Measurements from ENCODE around the gene PLCZ1.
"Not testable (repeated sequence)": the region's sequence is repeated elsewhere in the genome, so short reads cannot be mapped to it uniquely, and the experiment has no call there.

Gene PLCZ1

GRCh38 chr12:18696971-18697602 lies 40.7 kb downstream of the PLCZ1 start:
- no peak for DNase-seq

- DNase-seq, result not testable (repeated sequence)
Measured at GRCh38 chr12:18693986-18694385, 43.8 kb downstream of the PLCZ1 start.

DNA sequence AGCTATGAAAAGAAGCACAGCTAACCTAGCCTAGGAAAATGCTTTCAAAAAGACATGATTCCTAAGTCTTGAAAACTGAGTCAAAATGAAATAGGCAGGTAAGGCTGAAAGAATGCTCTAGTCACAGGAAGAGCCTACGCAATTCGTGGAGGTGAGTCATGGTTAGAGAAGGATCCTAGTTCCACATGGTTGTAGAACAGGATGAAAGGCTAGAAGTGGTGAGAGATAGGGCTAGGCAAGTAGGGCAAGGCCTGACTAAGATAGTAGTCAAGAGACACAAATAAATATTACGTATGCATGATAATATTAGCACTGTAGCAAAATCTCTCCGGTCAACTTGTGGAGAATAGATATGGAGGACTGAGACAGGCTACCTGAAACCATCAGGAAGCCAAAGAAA lies 47.2 kb downstream of the PLCZ1 start:
- DNase-seq, result no peak

GRCh38 chr12:18689771-18690170 lies 48.0 kb downstream of the PLCZ1 start:
- no peak for DNase-seq

- no peak for DNase-seq
Measured at GRCh38 chr12:18684430-18684829, 53.4 kb downstream of the PLCZ1 start.

DNA sequence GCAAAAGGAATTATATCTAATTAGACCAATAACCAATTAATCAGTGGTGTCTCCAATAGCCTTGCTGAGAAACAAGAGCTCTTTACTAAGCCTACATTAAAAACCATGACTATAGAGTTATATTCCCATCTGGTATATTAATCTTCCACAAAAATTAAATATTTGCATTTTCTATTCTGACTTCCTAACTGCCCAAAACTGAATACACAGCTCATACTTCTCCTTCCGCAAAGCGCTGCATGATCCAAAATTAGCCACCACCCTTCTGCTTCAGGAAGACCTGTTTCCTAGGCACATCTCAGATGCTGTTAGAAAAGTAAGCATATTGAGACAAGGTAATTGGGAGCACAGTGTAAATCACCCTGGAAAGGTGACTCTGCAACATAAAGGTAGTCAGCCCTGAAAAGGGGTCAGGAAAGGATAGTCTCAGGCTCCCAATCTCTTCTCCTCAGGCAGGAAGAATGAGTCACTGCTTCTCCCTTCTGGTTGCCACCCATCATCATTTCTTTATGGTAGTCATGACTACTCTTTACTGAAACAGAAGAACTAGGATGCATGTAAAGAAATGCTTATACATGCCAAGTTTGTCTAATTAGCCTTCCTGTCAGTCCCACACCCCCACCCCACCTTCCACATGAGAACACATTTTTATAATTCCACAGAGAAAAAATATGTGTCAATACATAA lies 54.3 kb downstream of the PLCZ1 start:
- DNase-seq, result no peak

DNA sequence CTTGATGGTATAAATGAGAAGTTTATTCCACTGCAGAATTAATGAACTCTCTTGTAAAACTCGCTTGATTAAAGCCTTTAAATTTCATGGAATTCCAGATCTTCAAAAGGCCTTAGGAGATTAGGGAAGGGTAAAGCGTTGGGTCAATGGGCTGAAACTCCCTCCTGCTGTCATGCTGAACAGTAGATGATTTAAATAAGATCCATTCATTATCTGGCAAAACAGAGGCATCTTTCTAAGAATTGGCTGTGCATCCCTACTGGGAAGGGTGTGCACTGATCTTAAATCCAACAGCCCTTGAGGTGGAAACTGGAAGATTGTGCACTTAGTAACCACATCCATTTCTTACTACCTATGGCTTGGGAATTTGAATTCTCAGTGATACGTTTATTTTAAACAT lies 56.0 kb downstream of the PLCZ1 start:
- no peak for DNase-seq

DNA sequence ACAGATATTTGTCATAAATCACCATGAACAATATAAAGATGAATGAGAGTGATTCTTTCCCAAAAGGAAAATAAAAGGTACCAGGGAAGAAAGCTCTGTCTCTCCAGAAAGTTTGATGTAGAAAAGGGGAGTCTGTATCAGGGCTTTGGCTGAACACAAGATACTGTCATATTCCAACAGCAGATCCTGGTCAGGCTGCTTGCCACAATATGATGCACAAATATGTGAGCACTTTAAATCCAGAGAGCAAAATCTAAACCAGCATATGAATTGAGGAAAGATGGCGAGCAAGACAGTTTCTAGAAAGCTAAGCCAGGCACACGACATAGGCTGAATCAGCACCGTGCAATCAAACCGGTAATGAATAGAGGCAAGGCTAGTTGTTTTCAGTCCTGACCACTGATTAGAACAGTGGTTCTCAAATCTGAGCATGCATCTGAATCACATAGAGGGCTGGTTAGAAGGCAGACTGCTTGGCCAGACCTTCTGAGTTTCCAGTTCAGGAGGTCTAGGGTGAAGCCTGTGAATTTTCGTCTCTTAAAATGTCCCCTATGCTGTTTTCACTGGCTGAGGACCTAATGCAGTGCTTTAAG lies 60.7 kb downstream of the PLCZ1 start:
- no peak for DNase-seq

- DNase-seq, result no peak
Measured at GRCh38 chr12:18676141-18676540, 61.7 kb downstream of the PLCZ1 start.

DNA sequence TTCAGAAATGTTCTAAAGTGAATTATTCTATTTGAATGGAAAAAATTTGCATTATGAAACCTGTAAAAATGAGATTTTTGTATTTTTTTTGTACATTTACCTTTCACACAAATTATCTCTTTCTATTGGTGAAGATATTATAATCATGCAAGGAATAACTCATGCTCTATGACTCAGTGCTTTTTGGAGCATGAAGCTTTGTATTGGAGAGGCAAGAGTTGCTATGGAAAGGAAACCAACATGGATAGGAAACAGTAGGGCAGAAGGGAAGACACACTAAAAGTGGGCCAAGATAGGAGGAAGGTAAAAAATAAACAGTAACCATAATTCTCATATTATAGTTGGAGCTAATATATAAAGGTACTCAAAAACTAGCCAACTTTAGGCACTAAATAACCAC lies 79.0 kb downstream of the PLCZ1 start:
- no peak for DNase-seq

- no peak for DNase-seq
Measured at GRCh38 chr12:18658179-18658578, 79.6 kb downstream of the PLCZ1 start.

DNA sequence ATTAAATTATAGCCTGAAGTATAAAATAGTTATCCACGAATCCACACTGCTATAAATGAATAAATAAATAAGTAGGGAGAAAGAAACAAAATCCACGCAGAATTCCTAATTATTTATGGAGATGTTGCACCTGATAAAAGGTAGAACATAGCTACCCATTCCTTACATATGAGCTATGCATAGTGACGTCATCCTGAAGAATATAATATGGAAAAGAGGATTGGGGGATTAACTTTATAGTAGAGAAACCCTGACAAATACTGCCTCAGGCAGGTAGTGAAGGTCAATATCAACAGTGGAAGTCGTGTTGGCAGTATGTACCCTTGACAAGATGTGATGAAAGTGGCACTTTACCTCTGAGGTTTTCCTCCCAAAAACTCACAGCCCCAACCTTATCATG lies 82.5 kb downstream of the PLCZ1 start:
- no peak for DNase-seq

- DNase-seq, result no peak
Measured at GRCh38 chr12:18653465-18653864, 84.3 kb downstream of the PLCZ1 start.

DNA sequence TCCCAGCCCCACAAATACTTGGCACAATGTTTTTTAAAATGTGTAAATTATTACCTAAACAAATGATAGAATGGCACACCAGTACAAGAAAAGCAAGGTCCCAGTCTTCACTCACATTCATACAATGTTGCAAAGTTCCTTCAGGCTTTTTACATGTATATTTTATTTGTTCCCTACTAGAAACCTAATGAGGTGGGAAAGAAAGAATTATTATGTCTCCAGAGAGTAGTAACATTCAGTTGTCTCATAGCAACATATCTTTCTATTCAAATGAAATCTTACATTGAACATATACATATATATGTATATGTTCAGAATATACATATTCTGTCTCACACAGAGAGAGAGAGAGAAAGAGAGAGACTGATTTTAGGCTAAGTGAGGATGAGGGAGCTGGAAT lies 85.2 kb downstream of the PLCZ1 start:
- DNase-seq, result no peak

- no peak for DNase-seq
Measured at GRCh38 chr12:18651525-18651924, 86.3 kb downstream of the PLCZ1 start.

DNA sequence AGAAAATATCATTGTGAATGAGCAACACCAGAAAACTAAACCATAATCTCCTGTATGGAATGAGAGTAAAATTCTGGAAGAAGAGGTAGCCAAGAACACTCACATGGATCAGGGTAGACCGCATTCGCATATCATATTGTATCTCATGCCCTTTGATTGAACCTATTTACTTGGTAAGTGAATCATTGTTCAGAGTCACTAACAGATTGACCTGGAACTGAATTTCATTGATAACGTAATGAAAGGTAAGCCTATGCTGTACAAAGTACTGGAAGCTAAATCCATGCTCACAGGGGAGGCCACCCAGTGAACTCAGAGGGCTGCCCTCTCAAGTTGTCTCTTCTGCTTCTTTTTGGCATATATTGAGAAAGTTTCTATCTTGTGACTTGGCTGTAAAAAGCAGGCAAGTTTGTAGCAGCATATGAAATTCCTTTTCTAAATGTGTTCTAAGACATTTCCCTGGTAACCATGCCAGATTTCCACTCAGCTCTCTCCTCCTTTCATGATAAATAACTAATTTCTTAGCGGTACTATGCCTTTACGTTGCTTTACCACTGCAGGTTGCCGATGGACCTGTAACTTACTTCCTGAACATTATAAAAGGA lies 91.4 kb downstream of the PLCZ1 start:
- DNase-seq, result no peak

DNA sequence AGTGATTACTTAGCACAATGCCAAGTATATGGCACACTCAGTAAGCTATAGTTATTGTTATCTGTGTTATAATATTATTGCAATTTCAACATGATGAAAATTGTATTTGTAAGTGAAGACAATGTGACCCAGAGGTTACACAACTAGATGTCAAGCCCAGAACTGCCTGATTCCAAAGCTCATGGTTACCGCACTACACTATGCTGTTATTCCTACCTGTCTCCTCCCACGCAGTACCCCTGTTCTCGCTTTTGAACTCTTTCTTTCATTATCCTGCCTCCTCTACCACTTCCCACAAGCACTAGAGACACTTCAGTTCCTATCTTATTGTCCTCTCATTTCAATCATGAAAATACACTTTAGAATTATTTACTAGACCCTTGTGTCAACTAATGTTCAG lies 93.2 kb downstream of the PLCZ1 start:
- DNase-seq, result no peak

DNA sequence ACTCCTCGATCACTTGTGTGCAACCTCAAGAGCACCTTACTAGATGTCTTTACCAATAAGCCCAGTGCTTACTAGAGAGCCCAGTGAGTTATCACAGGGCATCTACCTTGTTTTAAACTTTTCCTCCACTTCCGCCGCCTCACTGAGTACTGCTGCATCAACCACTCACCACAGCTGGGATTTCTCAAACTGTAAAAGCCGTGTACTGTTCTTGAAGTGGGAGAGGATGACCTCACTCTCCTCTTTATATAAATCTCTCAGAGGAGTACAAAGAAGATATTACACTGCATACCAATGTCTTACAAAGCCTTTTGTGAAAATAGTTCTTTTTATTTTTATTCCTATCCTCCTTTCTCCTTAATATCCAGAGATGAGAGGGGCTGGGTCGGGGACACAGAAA lies 94.1 kb downstream of the PLCZ1 start:
- DNase-seq, result no peak

DNA sequence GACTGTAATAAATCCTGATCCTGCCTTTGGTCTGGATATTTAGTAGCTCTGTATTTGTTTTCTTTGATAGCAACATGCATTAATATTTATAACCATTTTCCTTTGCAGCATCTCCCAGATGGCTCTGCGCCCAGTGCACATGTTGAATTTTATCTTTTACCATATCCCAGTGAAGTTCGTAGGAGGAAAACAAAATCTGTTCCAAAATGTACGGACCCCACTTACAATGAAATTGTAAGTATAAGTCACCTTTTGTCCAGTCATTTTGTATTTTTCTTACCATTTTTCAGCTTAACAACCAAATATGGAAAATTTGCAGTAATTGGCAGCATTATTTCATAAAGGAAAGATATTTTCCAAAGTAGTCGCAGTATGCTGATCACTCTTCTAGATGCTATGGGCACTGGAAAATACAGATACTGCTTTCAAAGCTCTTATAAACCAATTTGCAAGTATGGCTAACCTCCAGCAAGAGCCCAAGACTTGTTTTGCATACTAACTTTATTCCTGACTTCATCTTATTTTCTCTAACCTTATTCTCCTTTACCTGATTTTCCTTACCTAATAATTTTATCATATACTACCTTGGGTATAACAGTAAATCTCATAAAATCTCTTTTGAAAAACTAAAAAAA lies 97.4 kb downstream of the PLCZ1 start:
- DNase-seq, result no peak

- DNase-seq, result no peak
Measured at GRCh38 chr12:18634382-18634781, 103.4 kb downstream of the PLCZ1 start.

Data from NCI-H510A treated with DMSO at 0.1 percent for 48 hours (cell line).